Hepatocyte (in vitro differentiated cells): ENCODE measurements around the gene NELL2.

ENCODE experiments used
- EZH2 ChIP-seq: fragments of 200-600 bp; sonication (generic); IDR thresholded peaks from 2 replicates; pipeline ENCODE4 v1.6.1; 2016; ENCODE audit warnings: antibody characterized with exemption, mild to moderate bottlenecking, borderline replicate concordance
- TF ChIP-seq, protein P1 (sequence below): fragments of 200-600 bp; sonication (generic); IDR thresholded peaks from 2 replicates; pipeline ENCODE4 v1.5.1; 2016; ENCODE audit warnings: antibody characterized with exemption, mild to moderate bottlenecking; ENCODE audit not compliant: poor library complexity

DNA sequence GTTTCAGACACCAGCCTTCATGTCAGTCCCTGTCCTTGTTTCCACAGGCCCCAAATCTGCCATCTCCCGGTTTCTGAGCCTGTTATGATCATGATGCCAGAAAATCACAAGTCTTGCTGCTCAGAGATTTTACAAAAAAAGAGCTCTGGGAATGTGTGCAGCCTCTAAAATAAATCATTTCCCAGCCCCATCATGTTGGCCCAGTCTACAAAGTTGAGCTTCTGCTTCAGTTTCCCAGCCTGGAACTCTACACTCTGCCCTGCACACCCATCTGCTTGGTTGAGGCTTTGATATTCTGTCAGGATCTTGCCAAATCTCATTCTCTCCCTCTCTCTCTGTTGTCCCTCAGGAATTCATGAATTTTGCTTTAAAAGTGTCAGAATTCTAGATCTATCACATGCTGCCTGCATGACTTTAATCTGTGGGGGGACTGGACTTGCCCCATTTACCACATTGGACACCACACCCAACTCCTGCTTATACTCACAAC is 45.5 kb downstream of the NELL2 start:
- TF ChIP-seq, protein P1, sequence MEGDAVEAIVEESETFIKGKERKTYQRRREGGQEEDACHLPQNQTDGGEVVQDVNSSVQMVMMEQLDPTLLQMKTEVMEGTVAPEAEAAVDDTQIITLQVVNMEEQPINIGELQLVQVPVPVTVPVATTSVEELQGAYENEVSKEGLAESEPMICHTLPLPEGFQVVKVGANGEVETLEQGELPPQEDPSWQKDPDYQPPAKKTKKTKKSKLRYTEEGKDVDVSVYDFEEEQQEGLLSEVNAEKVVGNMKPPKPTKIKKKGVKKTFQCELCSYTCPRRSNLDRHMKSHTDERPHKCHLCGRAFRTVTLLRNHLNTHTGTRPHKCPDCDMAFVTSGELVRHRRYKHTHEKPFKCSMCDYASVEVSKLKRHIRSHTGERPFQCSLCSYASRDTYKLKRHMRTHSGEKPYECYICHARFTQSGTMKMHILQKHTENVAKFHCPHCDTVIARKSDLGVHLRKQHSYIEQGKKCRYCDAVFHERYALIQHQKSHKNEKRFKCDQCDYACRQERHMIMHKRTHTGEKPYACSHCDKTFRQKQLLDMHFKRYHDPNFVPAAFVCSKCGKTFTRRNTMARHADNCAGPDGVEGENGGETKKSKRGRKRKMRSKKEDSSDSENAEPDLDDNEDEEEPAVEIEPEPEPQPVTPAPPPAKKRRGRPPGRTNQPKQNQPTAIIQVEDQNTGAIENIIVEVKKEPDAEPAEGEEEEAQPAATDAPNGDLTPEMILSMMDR = no peak
- no peak for TF ChIP-seq EZH2
